ENCODE measurements around the gene CNEP1R1. TPM values are rescaled to one million over a fixed set of nuclear protein-coding genes. Genes with fewer than 3 reads are reported as not detected.
A peak's percentile ranks its signal among the peaks of the same experiment; 100 is the strongest.

Gene CNEP1R1, protein sequence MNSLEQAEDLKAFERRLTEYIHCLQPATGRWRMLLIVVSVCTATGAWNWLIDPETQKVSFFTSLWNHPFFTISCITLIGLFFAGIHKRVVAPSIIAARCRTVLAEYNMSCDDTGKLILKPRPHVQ
- 10 to 100 TPM; 11.2 to 18.7 (median 14.2) TPM for total RNA-seq

- Histone ChIP-seq H3K27me3 (no peaks in the 10 kb centered on the region), H3K4me1 (peaks cover 23 to 38% (median 31%) of the 10 kb centered on the region in 4 donors), H3K4me3 (peak within 1 kb of the TSS; percentile 77 to 99 (median 94)), H3K9me3 (no peaks in the 10 kb centered on the region), H3K36me3 (peaks cover 0 to 12% (median 2%) of the 10 kb centered on the region in 4 donors), H3K27ac (replicated peaks in 1 of 4) (peak within 1 kb of the TSS; percentile 79 to 89 (median 86))
- intact Hi-C loops (cut with DNase I): loop anchor here (2.0 to 10.0 kb wide), 5 partner anchors 42 to 770 kb away; partner anchors contain the start of gene TENT4B
- TF ChIP-seq EP300 (IDR thresholded peaks at IDR 0.05) (no peak), POLR2A (IDR thresholded peaks at IDR 0.05; ENCODE audit: low read depth) (no peak), POLR2AphosphoS5 (IDR thresholded peaks at IDR 0.05) (peak; percentile 85 to 92)
- TF ChIP-seq, protein P1, sequence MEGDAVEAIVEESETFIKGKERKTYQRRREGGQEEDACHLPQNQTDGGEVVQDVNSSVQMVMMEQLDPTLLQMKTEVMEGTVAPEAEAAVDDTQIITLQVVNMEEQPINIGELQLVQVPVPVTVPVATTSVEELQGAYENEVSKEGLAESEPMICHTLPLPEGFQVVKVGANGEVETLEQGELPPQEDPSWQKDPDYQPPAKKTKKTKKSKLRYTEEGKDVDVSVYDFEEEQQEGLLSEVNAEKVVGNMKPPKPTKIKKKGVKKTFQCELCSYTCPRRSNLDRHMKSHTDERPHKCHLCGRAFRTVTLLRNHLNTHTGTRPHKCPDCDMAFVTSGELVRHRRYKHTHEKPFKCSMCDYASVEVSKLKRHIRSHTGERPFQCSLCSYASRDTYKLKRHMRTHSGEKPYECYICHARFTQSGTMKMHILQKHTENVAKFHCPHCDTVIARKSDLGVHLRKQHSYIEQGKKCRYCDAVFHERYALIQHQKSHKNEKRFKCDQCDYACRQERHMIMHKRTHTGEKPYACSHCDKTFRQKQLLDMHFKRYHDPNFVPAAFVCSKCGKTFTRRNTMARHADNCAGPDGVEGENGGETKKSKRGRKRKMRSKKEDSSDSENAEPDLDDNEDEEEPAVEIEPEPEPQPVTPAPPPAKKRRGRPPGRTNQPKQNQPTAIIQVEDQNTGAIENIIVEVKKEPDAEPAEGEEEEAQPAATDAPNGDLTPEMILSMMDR (IDR thresholded peaks at IDR 0.05): peak in 2 of 3 experiments; percentile 100
- DNase-seq (ENCODE audit: extremely low spot score): peak; percentile 97
- WGBS: under 1% methylated on average over 43 of the region's 65 CpGs
Measured at GRCh38 chr16:50024684-50025536, at the start of gene CNEP1R1. TSS of gene CNEP1R1 (plus strand) at chr16:50025225. CDS start at chr16:50025316, 91 bp downstream.

GRCh38 chr16:49977427-49977826, 47.6 kb upstream of the CNEP1R1 start:
- Histone ChIP-seq H3K27ac (replicated peaks in 1 of 4) (no peak overlapping the region), H3K36me3 (no peaks in the 10 kb centered on the region), H3K27me3 (peaks cover 0 to 8% (median 0%) of the 10 kb centered on the region in 4 donors), H3K9me3 (peaks cover 0 to 5% (median 0%) of the 10 kb centered on the region in 4 donors), H3K4me3 (no peak overlapping the region), H3K4me1 (no peaks in the 10 kb centered on the region)
- intact Hi-C loops (cut with DNase I): no loop called here
- DNase-seq (ENCODE audit: extremely low spot score): no peak
- TF ChIP-seq, protein P1 (IDR thresholded peaks at IDR 0.05): no peak
- no peak for TF ChIP-seq EP300 (IDR thresholded peaks at IDR 0.05)
- no peak for TF ChIP-seq POLR2A (IDR thresholded peaks at IDR 0.05; ENCODE audit: low read depth)
- TF ChIP-seq POLR2AphosphoS5 (IDR thresholded peaks at IDR 0.05): no peak

GRCh38 chr16:49978569-49979326, 46.3 kb upstream of the CNEP1R1 start:
- DNase-seq (ENCODE audit: extremely low spot score): no peak
- TF ChIP-seq POLR2AphosphoS5 (IDR thresholded peaks at IDR 0.05): no peak
- Histone ChIP-seq H3K27ac (replicated peaks in 1 of 4) (no peak overlapping the region), H3K4me3 (no peak overlapping the region), H3K27me3 (peaks cover 0 to 8% (median 0%) of the 10 kb centered on the region in 4 donors), H3K9me3 (peaks cover 0 to 5% (median 0%) of the 10 kb centered on the region in 4 donors), H3K4me1 (no peaks in the 10 kb centered on the region), H3K36me3 (no peaks in the 10 kb centered on the region)
- 82% methylated on average over 6 of the region's 6 CpGs for WGBS
- intact Hi-C loops (cut with DNase I): no loop called here

DNA sequence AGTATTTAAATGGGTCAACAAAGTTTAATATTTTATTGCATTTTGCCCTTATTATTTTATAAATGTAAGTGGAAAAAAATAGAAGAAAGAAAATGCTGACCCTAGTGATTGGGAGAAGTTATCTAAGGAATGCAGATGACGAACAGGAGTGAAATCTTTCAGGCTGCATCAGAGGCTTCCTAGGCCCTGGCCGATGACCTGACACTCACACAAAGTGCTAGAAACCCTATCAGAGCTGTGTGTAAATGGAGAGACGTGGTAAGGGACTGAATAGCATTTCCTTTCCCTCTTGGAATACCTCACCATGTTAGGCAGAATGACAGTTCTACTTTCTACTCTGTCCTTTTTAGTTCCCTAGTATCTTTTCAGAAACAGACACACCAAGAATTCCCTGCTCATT, 44.9 kb upstream of the CNEP1R1 start:
- DNase-seq (ENCODE audit: extremely low spot score): no peak
- no peak overlapping the region for H3K4me3 ChIP-seq
- TF ChIP-seq POLR2A (IDR thresholded peaks at IDR 0.05; ENCODE audit: low read depth): no peak
- TF ChIP-seq EP300 (IDR thresholded peaks at IDR 0.05): no peak
- TF ChIP-seq POLR2AphosphoS5 (IDR thresholded peaks at IDR 0.05): no peak
- TF ChIP-seq, protein P1 (IDR thresholded peaks at IDR 0.05): no peak
- no peaks in the 10 kb centered on the region for H3K4me1 ChIP-seq
- no peak overlapping the region for H3K27ac ChIP-seq (replicated peaks in 1 of 4)
- peaks cover 0 to 8% (median 0%) of the 10 kb centered on the region in 4 donors for H3K27me3 ChIP-seq
- 68% methylated on average over 3 of the region's 3 CpGs for WGBS
- intact Hi-C loops (cut with DNase I): no loop called here
- H3K36me3 ChIP-seq: no peaks in the 10 kb centered on the region
- H3K9me3 ChIP-seq: peaks cover 0 to 5% (median 0%) of the 10 kb centered on the region in 4 donors

Data from esophagus muscularis mucosa (tissue), 4 donors.